Umbilical cord (tissue), 2 donors: ENCODE measurements around the gene LIN7C. TPM values are rescaled to one million over a fixed set of nuclear protein-coding genes. Genes with fewer than 3 reads are reported as not detected.

Source experiments
- DNase-seq: peaks from one replicate; pipeline ENCODE4 v3.0.0-alpha.2; 2015; ENCODE audit warnings: low spot score
- total RNA-seq: library from RNA; depleted of rRNA; stranded (reverse); fragments of >200 nt; gene quantifications from one replicate; pipeline ENCODE4 v1.2.3, GENCODE V29; 2014; ENCODE audit warnings: low replicate concordance; ENCODE audit not compliant: insufficient read depth

LIN7C gene
- total RNA-seq, 1 donor from 2014 or later: 70.8 TPM

GRCh38 chr11:27509908-27510307 lies 3.3 kb upstream of the LIN7C start:
- DNase-seq: no peak

GRCh38 chr11:27507557-27508322 lies 1.2 kb upstream of the LIN7C start:
- no peak for DNase-seq

GRCh38 chr11:27505781-27506180 lies 788 bp downstream of the LIN7C start:
- DNase-seq: no peak

GRCh38 chr11:27504205-27504604 lies 2.4 kb downstream of the LIN7C start:
- no peak for DNase-seq

GRCh38 chr11:27501100-27501499 lies 5.5 kb downstream of the LIN7C start:
- DNase-seq: no peak

- no peak for DNase-seq
Observed at GRCh38 chr11:27497911-27498310, 8.7 kb downstream of the LIN7C start.

GRCh38 chr11:27497284-27497866 lies 9.2 kb downstream of the LIN7C start:
- DNase-seq: peak; percentile 47

GRCh38 chr11:27496461-27496860 lies 10.1 kb downstream of the LIN7C start:
- peak; percentile 36 for DNase-seq

- no peak for DNase-seq
Observed at GRCh38 chr11:27495710-27496300, 10.8 kb downstream of the LIN7C start.

- no peak for DNase-seq
Observed at GRCh38 chr11:27489092-27489491, 17.5 kb downstream of the LIN7C start.

GRCh38 chr11:27487706-27488105 lies 18.9 kb downstream of the LIN7C start:
- no peak for DNase-seq

- DNase-seq: peak; percentile 78
Observed at GRCh38 chr11:27485930-27486773, 20.4 kb downstream of the LIN7C start.

GRCh38 chr11:27482793-27483192 lies 23.8 kb downstream of the LIN7C start:
- DNase-seq: no peak

GRCh38 chr11:27481992-27482391 lies 24.6 kb downstream of the LIN7C start:
- DNase-seq: no peak

GRCh38 chr11:27477831-27478230 lies 28.7 kb downstream of the LIN7C start:
- DNase-seq: no peak

- DNase-seq: no peak
Observed at GRCh38 chr11:27477243-27477642, 29.3 kb downstream of the LIN7C start.

- DNase-seq: no peak
Observed at GRCh38 chr11:27475622-27476021, 30.9 kb downstream of the LIN7C start.

- peak; percentile 76 for DNase-seq
Observed at GRCh38 chr11:27473017-27473406, 33.6 kb downstream of the LIN7C start.

- DNase-seq: peak; percentile 99
Observed at GRCh38 chr11:27472398-27473016, 34.1 kb downstream of the LIN7C start, which contains the start of gene LGR4. LGR4 (minus strand) TSS chr11:27472790; CDS start chr11:27472302, 488 bp downstream.

- peak; percentile 30 for DNase-seq
Observed at GRCh38 chr11:27471589-27472397, 34.8 kb downstream of the LIN7C start.
